ENCODE data around the gene LIMK2.

Gene LIMK2

GRCh38 chr22:31272522-31273446 lies 60.7 kb downstream of the LIMK2 start:
- DNase-seq (ENCODE audit: low read depth in 2 of 2), result peak in 1 of 2 donors; percentile 42

GRCh38 chr22:31274017-31274416 lies 61.9 kb downstream of the LIMK2 start:
- DNase-seq (ENCODE audit: low read depth in 2 of 2), result no peak

GRCh38 chr22:31275018-31275417 lies 62.9 kb downstream of the LIMK2 start:
- DNase-seq (ENCODE audit: low read depth in 2 of 2), result no peak

- no peak for DNase-seq (ENCODE audit: low read depth in 2 of 2)
Measured at GRCh38 chr22:31275576-31275975, 63.5 kb downstream of the LIMK2 start.

- DNase-seq (ENCODE audit: low read depth in 2 of 2), result no peak
Measured at GRCh38 chr22:31276426-31277167, 64.5 kb downstream of the LIMK2 start.

GRCh38 chr22:31277741-31278140 lies 65.6 kb downstream of the LIMK2 start:
- DNase-seq (ENCODE audit: low read depth in 2 of 2), result no peak

GRCh38 chr22:31278151-31278621 lies 66.1 kb downstream of the LIMK2 start:
- DNase-seq (ENCODE audit: low read depth in 2 of 2), result no peak

- DNase-seq (ENCODE audit: low read depth in 2 of 2), result no peak
Measured at GRCh38 chr22:31278626-31279326, 66.7 kb downstream of the LIMK2 start.

- no peak for DNase-seq (ENCODE audit: low read depth in 2 of 2)
Measured at GRCh38 chr22:31279327-31279669, 67.2 kb downstream of the LIMK2 start.

- DNase-seq (ENCODE audit: low read depth in 2 of 2), result no peak
Measured at GRCh38 chr22:31279821-31280505, 67.9 kb downstream of the LIMK2 start.

- DNase-seq (ENCODE audit: low read depth in 2 of 2), result no peak
Measured at GRCh38 chr22:31281733-31282132, 69.6 kb downstream of the LIMK2 start.

GRCh38 chr22:31282748-31283468 lies 70.8 kb downstream of the LIMK2 start:
- no peak for DNase-seq (ENCODE audit: low read depth in 2 of 2)

GRCh38 chr22:31284281-31285155 lies 72.4 kb downstream of the LIMK2 start:
- DNase-seq (ENCODE audit: low read depth in 2 of 2), result no peak

GRCh38 chr22:31286360-31287255 lies 74.5 kb downstream of the LIMK2 start:
- peak in 1 of 2 donors; percentile 55 for DNase-seq (ENCODE audit: low read depth in 2 of 2)

GRCh38 chr22:31287818-31288495 lies 75.9 kb downstream of the LIMK2 start:
- no peak for DNase-seq (ENCODE audit: low read depth in 2 of 2)

- no peak for DNase-seq (ENCODE audit: low read depth in 2 of 2)
Measured at GRCh38 chr22:31288496-31289240, 76.6 kb downstream of the LIMK2 start.

GRCh38 chr22:31289344-31289743 lies 77.2 kb downstream of the LIMK2 start:
- DNase-seq (ENCODE audit: low read depth in 2 of 2), result no peak

Data from stimulated activated CD4-positive, alpha-beta T cell treated with anti-CD3 and anti-CD28 coated beads, Interleukin-1b, Interleukin-23, amount 100 ng/mL, for 4 hours (primary cell).